Kidney epithelial cell (primary cell): ENCODE results near the gene PARP4. TPM values are rescaled to one million over a fixed set of nuclear protein-coding genes. Genes with fewer than 3 reads are reported as not detected.
"Not testable (repeated sequence)": the region's sequence is repeated elsewhere in the genome, so short reads cannot be mapped to it uniquely, and the experiment has no call there.

Experiments
- DNase-seq: peaks from one replicate; pipeline ENCODE4 v3.0.0-alpha.2; 2010; ENCODE audit warnings: low read depth
- H3K27me3 ChIP-seq: 2 replicates; pipeline ENCODE4 v1.6.0; 2011; ENCODE audit warnings: low read length; ENCODE audit not compliant: control insufficient read depth, insufficient read depth
- H3K36me3 ChIP-seq: 2 replicates; pipeline ENCODE4 v1.5.1; 2011; ENCODE audit warnings: low read length; ENCODE audit not compliant: control insufficient read depth, insufficient read depth
- H3K4me3 ChIP-seq: 2 replicates; pipeline ENCODE4 v1.5.1; 2011; ENCODE audit warnings: low read depth, mild to moderate bottlenecking, control low read depth, low read length
- CTCF ChIP-seq: IDR thresholded peaks from 2 replicates; pipeline ENCODE4 v1.5.1; 2011; ENCODE audit warnings: mild to moderate bottlenecking, moderate library complexity, low read length, control low read depth, inconsistent platforms; ENCODE audit not compliant: insufficient read depth, poor library complexity, severe bottlenecking
- total RNA-seq: library from RNA; depleted of rRNA; stranded (reverse); fragments of >200 nt; gene quantifications from 2 replicates; pipeline ENCODE4 v1.2.3, GENCODE V29; 2015

The PARP4 gene
- total RNA-seq, 1 donor from 2014 or later: 54.3 TPM

DNA sequence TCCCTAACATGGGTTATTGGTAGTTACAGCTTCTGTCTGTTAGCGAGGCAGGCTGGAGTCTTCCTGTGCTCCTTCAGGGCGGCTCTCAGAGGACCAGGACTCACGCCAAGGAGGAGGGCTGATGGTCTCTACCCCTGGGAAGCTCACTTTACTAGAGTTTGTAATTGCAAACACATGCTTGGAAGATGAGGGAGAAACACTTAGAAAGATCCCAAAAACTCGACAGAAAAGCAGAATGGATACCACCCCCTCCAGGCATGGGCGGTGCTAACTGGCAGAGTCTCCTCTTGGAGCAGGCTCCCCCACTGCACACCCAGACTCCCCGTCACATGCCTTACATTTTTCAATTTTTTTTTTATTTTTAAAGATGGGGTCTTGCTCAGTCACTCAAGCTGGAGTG, 62.0 kb downstream of the PARP4 start:
- TF ChIP-seq CTCF: no peak
- H3K4me3 ChIP-seq: no peak overlapping the region
- DNase-seq: no peak

GRCh38 chr13:24444851-24445250, 67.7 kb downstream of the PARP4 start:
- DNase-seq, H3K27me3 ChIP-seq, H3K4me3 ChIP-seq, H3K36me3 ChIP-seq: not testable (repeated sequence)

More for the DNA sequence above, 62.0 kb downstream of the PARP4 start:
- H3K36me3 ChIP-seq: peaks cover 2% of the 10 kb centered on the region
- H3K27me3 ChIP-seq: no peaks in the 10 kb centered on the region

- no peak for DNase-seq
These were observed 69.2 kb downstream of the PARP4 start for GRCh38 chr13:24443366-24443765.

DNA sequence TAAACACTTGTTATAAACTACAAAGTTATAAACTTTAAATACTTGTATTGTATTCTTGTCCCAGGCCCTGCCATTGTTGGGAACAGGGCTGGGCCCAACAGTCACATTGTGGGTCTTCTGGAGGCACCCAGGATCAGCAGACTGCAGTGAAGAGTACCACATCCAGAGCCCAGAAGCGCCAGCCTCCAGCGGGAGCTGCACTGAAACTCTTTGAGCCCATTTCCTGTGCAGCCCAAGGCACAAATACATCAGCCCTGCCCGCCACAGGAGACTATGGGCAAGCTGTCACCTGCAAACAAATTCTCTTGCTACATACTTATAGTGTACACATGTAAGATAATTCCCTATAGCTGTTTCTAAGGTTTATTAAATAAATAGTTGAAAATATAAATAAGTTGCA, 86.5 kb downstream of the PARP4 start:
- not testable (repeated sequence) for H3K4me3 ChIP-seq, DNase-seq, H3K27me3 ChIP-seq, H3K36me3 ChIP-seq

More at GRCh38 chr13:24443366-24443765, 69.2 kb downstream of the PARP4 start:
- no peak for TF ChIP-seq CTCF
- Histone ChIP-seq H3K27me3 (no peaks in the 10 kb centered on the region), H3K36me3 (no peaks in the 10 kb centered on the region), H3K4me3 (no peak overlapping the region)

GRCh38 chr13:24419668-24420067, 92.9 kb downstream of the PARP4 start:
- H3K27me3 ChIP-seq, H3K36me3 ChIP-seq, H3K4me3 ChIP-seq, DNase-seq: not testable (repeated sequence)

DNA sequence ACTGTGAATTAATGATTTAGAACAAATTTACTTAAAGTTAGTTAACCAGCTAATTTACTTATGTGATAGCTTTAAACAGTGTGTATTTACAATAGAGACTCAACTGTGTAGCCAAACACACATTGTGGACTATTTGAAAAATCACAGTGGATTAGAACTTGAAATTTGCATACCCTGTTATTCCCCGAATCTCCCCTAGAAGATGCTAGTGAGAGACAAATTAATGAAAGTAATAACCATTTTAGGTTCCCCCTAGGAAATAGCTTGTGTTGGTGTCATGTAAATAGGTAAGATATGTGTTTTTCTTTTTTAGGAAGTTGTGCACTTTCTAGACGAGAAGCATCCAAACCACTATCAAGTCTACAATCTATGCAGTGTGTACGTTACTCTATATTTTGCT, 104.7 kb downstream of the PARP4 start:
- no peaks in the 10 kb centered on the region for H3K36me3 ChIP-seq
- DNase-seq: no peak
- TF ChIP-seq CTCF: no peak
- H3K27me3 ChIP-seq: no peaks in the 10 kb centered on the region
- H3K4me3 ChIP-seq: no peak overlapping the region

- Histone ChIP-seq H3K27me3 (no peaks in the 10 kb centered on the region), H3K36me3 (no peaks in the 10 kb centered on the region), H3K4me3 (no peak overlapping the region)
- DNase-seq: no peak
- no peak for TF ChIP-seq CTCF
These were observed 106.1 kb downstream of the PARP4 start for GRCh38 chr13:24406524-24406923.
